GM23248 (cell line): ENCODE results near the gene NRBF2.

Experiments
- EZH2 ChIP-seq: fragments of 200-600 bp; sonication (generic); IDR thresholded peaks from 2 replicates; pipeline ENCODE4 v1.6.1; 2018; ENCODE audit warnings: antibody characterized with exemption, mild to moderate bottlenecking; ENCODE audit not compliant: insufficient read depth, poor library complexity, severe bottlenecking
- EZH2phosphoT487 ChIP-seq: fragments of 200-600 bp; sonication (generic); IDR thresholded peaks from 2 replicates; pipeline ENCODE4 v1.6.1; 2018; ENCODE audit warnings: antibody characterized with exemption, moderate library complexity, mild to moderate bottlenecking, low read depth; ENCODE audit not compliant: insufficient read depth

GRCh38 chr10:63083904-63084689 lies 49.0 kb upstream of the NRBF2 start:
- TF ChIP-seq EZH2 (no peak), EZH2phosphoT487 (no peak)
